ENCODE measurements around the gene KCNG1.
A peak's percentile ranks its signal among the peaks of the same experiment; 100 is the strongest.
"Not testable (repeated sequence)": the region's sequence is repeated elsewhere in the genome, so short reads cannot be mapped to it uniquely, and the experiment has no call there.

Gene KCNG1

DNA sequence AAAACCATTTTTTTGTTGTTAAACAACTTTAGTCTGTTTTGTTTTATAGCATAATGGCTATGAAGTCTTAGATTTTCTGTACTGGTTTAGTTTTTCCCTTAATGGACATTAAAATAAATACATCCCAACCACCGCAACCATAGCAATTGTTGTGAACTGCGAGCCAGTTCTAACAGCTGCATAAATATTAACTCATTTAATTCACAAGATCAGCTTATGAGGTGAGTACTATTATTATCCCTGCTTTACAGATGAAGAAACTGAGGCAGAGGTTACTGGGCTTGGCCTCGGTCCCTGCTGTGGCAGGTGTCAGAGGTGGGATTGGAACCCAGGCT, 41.2 kb downstream of the KCNG1 start:
- DNase-seq: no peak

DNA sequence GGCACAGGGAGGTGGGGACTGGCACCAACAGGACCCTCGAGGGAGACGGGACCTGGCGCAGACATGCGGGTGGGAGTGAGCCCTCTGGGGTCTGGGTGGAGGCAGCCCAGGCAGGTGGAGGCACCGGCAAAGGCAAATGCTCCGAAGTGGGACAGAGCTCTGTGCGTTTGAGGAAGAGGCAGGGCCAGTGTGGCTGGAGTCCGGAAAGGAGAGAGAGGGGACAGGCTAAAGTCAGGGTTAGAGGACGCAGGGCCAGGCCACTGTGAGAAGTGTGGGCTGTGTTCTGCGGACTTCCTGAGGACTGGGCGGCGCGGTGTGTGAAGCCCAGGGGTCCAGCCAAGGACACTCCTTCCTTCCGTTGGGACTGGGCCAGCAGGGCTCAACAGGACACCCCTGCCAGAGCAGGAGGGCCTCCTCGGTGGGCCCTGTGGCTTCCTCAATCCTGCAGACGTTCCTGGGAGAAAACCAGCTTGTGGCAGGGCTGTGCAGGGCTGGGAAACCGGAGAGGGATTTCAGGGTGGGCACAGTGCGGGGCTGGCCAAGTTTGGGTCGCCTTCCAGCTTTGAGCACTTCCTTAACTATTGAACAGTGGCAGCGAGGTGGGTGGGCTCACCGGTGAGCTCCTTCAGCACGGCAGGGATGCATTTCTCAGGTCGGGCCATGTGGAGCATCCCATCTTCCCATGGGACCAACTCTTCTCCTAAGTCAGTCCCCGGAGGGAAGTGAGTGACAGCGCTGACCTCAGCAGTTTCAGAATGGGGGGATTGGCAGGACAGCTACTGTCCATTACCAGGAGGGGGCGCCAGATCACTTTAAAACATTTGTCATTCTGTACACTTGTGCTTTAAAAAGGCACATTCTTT, 41.8 kb downstream of the KCNG1 start:
- peak; percentile 72 for DNase-seq

DNA sequence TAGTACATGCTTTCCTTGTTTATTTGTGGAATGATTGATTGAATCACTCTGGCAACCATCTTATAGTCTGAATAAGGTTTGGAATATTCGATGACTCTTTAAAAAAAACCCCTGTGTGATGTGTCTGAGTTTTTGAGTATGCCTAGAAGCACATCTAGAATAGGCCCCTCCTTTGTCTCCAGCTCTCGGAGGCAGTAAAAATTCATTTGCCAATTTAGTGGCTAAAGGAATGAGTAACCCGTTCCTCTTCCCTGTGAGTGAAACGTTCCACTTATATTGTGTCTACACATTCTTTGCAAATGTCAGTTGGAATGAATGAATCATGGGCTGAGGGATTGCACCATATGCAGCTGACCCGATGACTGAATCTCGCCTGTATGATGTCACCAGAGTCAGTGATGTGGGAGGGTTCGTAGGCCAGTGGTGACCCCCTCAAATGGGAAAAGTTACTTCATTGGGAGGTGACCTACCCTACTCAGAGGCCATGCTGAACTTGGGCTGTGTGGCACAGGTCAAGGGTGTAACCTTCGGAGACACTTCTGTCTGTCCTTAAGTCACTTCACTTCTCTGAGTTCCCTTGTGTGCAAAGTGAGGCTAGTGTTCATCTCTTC, 42.7 kb downstream of the KCNG1 start:
- DNase-seq: no peak

DNA sequence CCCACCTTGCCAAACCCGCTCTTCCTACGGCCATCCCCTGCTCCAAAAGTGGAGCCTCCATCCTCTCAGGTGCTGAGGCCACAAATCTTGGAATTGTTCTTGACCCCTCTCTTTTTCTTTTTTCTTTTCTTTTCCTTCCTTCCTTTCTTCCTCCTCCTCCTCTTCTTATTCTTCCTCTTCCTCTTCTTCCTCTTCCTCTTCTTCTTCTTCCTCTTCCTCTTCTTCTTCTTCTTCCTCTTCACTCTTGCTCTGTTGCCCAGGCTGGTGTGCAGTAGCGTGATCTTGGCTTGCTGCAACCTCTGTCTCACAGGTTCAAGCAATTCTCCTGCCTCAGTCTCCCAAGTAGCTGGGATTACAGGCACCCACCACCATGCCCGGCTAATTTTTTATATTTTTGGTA, 44.4 kb downstream of the KCNG1 start:
- not testable (repeated sequence) for DNase-seq

- DNase-seq: no peak
Observed at GRCh38 chr20:50977066-50978021, 45.6 kb downstream of the KCNG1 start.

- DNase-seq: no peak
Observed at GRCh38 chr20:50975701-50976330, 47.1 kb downstream of the KCNG1 start.

DNA sequence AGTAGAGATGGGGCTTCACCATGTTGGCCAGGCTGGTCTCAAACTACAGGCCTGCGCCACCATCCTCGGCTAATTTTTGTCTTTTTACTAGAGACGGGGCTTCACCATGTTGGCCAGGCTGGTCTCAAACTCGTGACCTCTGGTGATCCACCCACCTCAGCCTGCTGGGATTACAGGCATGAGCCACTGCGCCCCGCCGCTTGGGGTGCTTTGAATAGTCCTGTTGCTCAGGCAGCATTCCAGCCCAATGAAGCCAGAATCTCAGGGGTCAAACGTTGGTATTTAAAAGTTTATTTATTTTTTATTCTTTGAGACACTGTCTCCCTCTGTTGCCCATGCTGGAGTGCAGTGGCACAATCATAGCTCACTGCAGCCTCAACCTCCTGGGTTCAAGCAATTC, 53.0 kb downstream of the KCNG1 start:
- DNase-seq: no peak

DNA sequence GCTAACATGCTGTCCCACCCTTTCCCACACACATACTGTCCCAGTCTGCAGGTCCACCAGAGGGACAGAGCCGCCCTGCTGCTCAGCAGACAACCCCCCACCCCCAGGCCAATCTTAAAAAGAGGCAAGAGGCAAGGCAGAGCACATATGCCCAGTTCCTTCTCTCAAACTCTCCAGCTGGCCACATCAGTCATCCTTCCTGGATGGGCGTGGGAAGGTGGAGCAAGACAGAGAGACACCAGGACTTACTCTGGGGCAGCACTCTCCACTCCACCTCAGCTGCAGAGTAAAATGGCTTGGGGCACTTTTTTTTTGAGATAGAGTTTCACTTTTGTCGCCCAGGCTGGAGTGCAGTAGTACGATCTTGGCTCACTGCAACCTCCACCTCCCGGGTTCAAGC, 53.5 kb downstream of the KCNG1 start:
- DNase-seq: no peak

DNA sequence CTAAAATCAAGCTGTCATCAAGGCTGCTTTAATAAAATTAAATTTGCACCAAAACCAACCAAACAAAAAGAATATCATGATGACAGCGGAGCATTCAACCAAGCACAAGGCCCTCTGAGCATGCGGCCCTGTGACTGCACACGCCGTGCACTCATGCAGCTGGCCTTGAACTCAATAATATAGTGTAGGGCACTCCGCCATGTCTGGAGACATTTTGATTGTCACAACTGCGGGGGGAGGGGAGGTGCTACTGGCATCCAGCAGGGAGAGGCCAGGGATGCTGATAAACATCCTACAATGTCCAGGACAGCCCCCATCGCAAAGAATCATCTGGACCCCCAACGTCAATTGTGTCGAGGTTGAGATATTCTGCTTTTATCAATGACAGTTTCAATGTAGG, 54.6 kb downstream of the KCNG1 start:
- DNase-seq: no peak

- no peak for DNase-seq
Observed at GRCh38 chr20:50967586-50967985, 55.3 kb downstream of the KCNG1 start.

DNA sequence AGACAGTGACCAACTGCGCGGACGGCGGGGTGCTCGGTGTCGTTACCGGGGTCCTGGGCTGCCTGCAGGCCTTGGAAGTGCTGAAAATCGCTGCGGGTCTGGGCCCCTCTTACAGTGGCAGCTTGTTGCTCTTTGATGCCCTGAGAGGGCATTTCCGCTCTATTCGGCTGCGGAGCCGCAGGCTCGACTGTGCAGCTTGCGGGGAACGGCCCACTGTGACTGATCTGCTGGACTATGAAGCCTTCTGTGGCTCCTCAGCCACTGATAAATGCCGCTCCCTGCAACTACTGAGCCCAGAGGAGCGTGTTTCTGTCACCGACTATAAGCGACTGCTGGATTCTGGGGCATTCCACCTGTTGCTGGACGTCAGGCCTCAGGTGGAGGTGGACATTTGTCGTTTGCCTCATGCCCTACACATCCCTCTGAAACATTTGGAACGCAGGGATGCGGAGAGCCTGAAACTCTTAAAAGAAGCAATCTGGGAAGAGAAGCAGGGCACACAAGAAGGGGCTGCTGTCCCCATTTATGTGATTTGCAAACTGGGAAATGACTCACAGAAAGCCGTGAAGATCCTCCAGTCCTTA, 63.3 kb downstream of the KCNG1 start:
- DNase-seq: no peak

DNA sequence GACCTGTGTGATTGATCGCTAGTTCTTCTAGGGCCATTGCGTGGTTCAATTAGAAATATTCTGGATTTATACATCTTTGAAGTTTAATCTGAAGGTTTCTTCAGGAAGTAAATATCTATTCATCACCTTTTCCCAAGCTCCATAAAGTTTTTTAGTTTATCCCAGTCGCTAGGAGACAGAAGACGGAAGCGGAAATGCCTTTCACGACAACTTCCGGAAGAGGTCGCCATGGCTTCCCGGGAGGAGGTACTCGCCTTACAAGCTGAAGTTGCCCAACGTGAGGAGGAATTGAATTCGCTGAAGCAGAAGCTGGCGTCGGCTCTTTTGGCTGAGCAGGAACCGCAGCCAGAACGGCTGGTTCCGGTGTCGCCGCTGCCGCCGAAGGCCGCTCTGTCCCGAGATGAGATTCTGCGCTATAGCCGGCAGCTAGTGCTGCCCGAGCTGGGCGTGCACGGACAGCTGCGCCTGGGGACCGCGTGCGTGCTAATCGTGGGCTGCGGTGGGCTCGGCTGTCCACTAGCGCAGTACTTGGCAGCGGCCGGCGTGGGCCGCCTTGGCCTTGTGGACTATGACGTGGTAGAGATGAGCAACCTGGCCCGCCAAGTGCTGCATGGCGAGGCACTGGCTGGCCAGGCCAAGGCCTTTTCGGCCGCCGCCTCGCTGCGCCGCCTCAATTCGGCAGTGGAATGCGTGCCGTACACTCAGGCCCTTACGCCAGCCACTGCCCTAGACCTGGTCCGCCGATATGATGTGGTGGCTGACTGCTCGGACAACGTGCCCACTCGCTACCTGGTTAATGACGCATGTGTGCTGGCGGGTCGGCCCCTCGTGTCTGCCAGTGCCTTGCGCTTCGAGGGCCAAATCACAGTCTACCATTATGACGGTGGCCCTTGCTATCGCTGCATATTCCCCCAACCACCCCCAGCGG, 64.0 kb downstream of the KCNG1 start, which contains the start of gene MOCS3:
Gene MOCS3 (plus strand): TSS at position 204 of the 928 bp plus-strand sequence. CDS start 25 bp downstream, at position 229.
- DNase-seq: peak; percentile 91

GRCh38 chr20:50957798-50958614, 64.9 kb downstream of the KCNG1 start, which contains the start of gene DPM1:
TSS of gene DPM1 (minus strand) at chr20:50958532. CDS start at chr20:50958523, 9 bp downstream.
- DNase-seq: peak; percentile 91

GRCh38 chr20:50957276-50957675, 65.6 kb downstream of the KCNG1 start:
- DNase-seq: no peak

- DNase-seq: no peak
Observed at GRCh38 chr20:50953821-50954220, 69.1 kb downstream of the KCNG1 start.

All from NCI-H1436 (cell line).